OCI-M1 (cell line): ENCODE results near the gene AP5B1.
"Not testable (repeated sequence)": the region's sequence is repeated elsewhere in the genome, so short reads cannot be mapped to it uniquely, and the experiment has no call there.

Experiments used
- DNase-seq: peaks from one replicate; lab custom pipeline; 2025; lab: John Stamatoyannopoulos, UW

The AP5B1 gene

GRCh38 chr11:65786008-65786785 lies 5.4 kb upstream of the AP5B1 start:
- DNase-seq, result no peak

- no peak for DNase-seq
These were observed 4.7 kb upstream of the AP5B1 start for GRCh38 chr11:65785319-65786007.

- no peak for DNase-seq
These were observed 2.0 kb upstream of the AP5B1 start for GRCh38 chr11:65782816-65783228.

GRCh38 chr11:65781962-65782815 lies 1.4 kb upstream of the AP5B1 start:
- no peak for DNase-seq

- DNase-seq, result peak; percentile 78
These were observed 581 bp upstream of the AP5B1 start for GRCh38 chr11:65781152-65781961.

- DNase-seq, result peak; percentile 94
These were observed 632 bp downstream of the AP5B1 start for GRCh38 chr11:65779919-65780769.

GRCh38 chr11:65779669-65779918 lies 1.2 kb downstream of the AP5B1 start:
- DNase-seq, result no peak

- DNase-seq, result no peak
These were observed 1.7 kb downstream of the AP5B1 start for GRCh38 chr11:65778901-65779668.

- DNase-seq, result no peak
These were observed 2.3 kb downstream of the AP5B1 start for GRCh38 chr11:65778431-65778900.

GRCh38 chr11:65777821-65778361 lies 2.9 kb downstream of the AP5B1 start:
- DNase-seq, result no peak

- no peak for DNase-seq
These were observed 3.5 kb downstream of the AP5B1 start for GRCh38 chr11:65777241-65777640.

GRCh38 chr11:65776710-65777141 lies 4.0 kb downstream of the AP5B1 start:
- no peak for DNase-seq

GRCh38 chr11:65776196-65776595 lies 4.6 kb downstream of the AP5B1 start:
- no peak for DNase-seq

GRCh38 chr11:65774525-65775306 lies 6.1 kb downstream of the AP5B1 start:
- DNase-seq, result no peak

- DNase-seq, result no peak
These were observed 6.9 kb downstream of the AP5B1 start for GRCh38 chr11:65773784-65774411.

- no peak for DNase-seq
These were observed 9.1 kb downstream of the AP5B1 start for GRCh38 chr11:65771589-65772112.

GRCh38 chr11:65770951-65771567 lies 9.7 kb downstream of the AP5B1 start:
- no peak for DNase-seq

- not testable (repeated sequence) for DNase-seq
These were observed 13.0 kb downstream of the AP5B1 start for GRCh38 chr11:65767806-65768205.
